HG03066 (cell line): ENCODE data around the gene DPP10.
"Not testable (repeated sequence)": the region's sequence is repeated elsewhere in the genome, so short reads cannot be mapped to it uniquely, and the experiment has no call there.

ENCODE experiments used
- ATAC-seq: cut with Tn5 transposase; IDR thresholded peaks from one replicate; pipeline ENCODE4 v1.9.1; 2021; ENCODE audit warnings: low read depth; ENCODE audit not compliant: unreplicated experiment

Gene DPP10

DNA sequence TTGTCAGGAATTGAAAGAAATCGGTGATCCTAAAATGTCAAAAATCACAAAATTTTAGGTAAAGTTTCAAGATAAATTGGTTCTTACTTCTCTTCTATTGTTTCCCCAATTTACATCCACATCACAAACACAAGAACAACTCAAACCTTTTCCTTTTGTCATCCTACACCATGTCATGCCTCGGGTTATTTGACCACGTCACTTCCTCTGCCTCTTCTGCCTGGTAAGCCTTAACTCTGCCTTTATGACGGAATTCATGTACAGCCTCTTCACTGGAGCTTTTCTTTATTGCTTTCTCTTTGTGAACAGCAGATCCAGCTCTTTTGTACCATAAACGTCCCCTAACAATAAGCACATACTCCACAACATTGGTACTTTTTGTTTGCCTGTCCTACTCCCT, 258.0 kb downstream of the DPP10 start:
- no peak for ATAC-seq

DNA sequence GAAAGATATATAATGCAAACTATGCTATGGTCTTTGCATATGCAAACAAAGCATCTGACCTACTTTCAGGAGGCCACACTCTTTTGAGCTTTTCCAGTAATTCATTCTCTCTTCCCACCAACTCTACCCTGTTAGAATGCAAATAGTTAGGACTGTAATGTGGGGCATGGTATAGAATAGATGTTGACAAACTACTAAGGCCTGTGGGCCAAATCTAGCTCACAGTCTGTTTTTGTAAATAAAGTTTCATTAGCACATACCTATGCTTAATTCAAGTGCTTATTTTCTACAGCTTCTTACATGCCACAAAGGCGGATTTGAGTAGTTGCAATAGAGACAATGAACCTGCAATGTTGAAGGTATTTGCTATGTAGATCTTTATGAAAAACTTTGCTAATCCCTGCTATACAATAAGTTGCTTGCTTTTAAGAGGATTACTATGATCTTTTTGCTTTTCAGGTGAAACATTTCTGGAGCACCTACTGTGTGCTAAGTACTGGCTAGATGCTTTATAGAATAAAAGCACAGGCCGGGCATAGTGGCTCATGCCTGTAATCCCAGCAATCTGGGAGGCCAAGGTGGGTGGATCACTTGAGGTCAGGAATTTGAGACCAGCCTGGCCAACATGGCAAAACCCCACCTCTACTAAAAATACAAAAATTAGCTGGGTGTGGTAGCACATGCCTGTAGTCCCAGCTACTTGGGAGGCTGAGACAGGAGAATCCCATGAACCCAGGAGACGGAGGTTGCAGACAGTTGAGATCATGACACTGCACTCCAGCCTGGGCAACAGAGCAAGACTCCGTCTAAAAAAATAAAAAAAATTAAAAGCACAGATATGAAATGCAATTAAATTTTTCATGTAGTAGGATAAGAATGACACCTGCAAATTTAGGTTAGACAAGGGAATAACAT, 267.8 kb downstream of the DPP10 start:
- no peak for ATAC-seq

GRCh38 chr2:114714313-114714712, 271.9 kb downstream of the DPP10 start:
- ATAC-seq, result no peak

DNA sequence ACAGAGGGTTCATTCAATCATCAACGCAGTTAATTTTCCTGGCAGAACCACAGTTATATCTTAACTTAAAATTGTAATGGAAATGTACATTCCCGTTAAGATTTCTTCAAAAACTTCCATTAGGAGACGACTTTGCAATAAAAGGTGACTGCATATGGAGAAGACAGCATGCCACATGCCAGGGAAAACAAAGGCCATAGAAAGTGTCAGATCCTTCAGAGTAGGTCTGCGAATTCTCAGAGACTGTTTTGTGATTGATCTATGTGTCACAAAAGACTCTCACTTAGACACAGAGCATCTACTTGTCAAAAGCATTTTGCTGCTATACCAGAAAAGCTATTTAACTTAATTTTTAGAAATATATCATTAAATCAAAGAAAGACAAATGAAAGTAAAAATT, 274.6 kb downstream of the DPP10 start:
- no peak for ATAC-seq

DNA sequence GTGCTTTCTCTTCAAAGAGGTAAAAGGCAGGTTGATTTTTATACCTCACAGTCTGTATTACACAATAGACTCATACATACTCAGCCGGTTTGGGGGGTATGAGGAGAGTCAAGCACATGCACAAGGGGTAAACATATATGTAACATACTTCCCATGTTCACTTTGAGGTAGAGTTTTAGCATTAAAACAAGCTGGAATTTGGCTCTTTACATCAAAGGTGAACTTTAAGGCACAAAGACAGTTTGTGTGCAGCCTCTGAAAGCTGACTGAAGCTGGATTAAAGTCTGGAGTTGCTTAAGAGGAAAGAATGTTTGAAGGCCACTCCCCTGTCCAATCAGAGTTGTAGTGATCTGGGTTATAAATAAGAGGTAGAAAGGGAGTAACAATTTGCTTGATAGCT, 282.0 kb downstream of the DPP10 start:
- ATAC-seq, result no peak

DNA sequence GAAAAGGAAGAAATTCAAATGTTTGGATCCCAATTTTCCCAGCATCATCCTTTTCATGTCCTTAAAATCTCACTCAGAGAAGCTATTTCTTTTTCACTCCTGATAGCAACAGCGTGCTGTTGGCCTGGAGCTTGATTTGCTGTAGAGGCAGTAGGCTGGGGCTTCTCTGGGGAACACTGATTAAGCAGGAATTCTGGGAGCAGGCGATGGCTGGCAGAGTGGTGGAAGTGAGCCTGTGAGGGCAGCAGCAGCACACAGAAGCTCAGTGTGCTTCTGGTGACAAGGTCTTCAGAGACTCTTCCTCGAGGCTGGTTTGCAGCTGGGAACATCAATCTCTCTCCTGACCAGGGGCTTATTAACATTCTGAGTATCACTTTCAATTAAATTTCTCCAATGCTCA, 284.6 kb downstream of the DPP10 start:
- ATAC-seq, result no peak

DNA sequence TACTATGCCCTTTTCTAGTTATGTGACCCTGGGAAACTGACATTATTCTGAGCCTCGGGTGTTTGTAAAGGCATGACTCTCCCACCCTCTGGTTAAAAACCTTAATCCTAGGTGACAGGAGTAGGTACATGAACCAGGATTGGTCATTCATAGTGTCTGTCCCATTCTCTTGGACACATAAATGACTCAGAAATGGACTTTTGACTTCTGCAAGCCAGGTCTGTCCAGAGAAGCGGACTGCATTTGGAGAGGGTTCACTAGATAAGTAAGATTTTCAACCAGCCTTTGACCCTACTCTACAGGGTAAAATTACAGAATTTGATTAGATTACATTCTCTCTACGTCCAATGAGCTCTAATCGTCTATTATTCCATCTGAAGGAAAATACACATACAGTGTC, 285.9 kb downstream of the DPP10 start:
- ATAC-seq, result no peak

DNA sequence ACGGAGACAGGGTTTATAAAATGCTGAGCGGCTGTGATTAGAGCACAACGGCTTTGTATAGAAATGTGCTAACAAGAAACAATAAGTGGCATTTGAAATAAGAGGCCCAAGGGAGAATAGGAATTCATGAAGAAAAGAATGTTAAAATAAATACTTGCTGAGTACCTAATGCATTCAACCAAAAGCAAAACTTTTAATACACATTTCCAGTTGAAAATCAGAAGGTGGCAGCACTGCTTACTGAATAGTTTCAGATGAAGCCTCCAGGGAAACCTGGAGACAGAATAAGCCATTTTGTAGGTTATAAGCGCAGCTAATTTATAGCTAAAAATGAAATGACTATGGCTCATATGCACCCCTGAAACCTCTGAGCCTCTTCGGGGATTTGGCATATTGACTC, 286.6 kb downstream of the DPP10 start:
- no peak for ATAC-seq

- no peak for ATAC-seq
These were observed 292.7 kb downstream of the DPP10 start for GRCh38 chr2:114735126-114735525.

GRCh38 chr2:114742245-114742644, 299.8 kb downstream of the DPP10 start:
- ATAC-seq, result no peak

- ATAC-seq, result no peak
These were observed 303.3 kb downstream of the DPP10 start for GRCh38 chr2:114745700-114746099.

GRCh38 chr2:114748175-114748574, 305.7 kb downstream of the DPP10 start:
- not testable (repeated sequence) for ATAC-seq

DNA sequence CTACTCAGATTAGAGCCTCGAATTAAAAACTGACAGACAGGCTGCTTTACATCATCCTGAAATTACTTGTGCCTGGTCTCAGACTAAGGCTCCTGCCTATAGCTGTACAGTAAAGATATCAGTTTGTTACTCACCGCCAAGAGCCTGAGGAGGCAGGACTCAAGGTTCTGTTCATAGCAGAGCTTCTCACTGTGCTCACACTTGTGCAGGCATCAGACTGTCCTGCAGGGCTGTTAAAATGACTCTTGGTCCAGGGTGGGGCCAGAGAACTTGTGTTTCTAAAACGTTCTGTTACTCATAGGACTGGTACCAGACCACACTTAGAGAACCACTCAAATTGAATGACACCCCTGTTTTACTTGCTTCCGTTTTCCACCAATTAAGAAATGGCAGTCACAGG, 310.0 kb downstream of the DPP10 start:
- ATAC-seq, result no peak

- no peak for ATAC-seq
These were observed 310.7 kb downstream of the DPP10 start for GRCh38 chr2:114753145-114753544.

- no peak for ATAC-seq
These were observed 312.6 kb downstream of the DPP10 start for GRCh38 chr2:114754907-114755563.

- ATAC-seq, result no peak
These were observed 319.9 kb downstream of the DPP10 start for GRCh38 chr2:114762376-114762775.

DNA sequence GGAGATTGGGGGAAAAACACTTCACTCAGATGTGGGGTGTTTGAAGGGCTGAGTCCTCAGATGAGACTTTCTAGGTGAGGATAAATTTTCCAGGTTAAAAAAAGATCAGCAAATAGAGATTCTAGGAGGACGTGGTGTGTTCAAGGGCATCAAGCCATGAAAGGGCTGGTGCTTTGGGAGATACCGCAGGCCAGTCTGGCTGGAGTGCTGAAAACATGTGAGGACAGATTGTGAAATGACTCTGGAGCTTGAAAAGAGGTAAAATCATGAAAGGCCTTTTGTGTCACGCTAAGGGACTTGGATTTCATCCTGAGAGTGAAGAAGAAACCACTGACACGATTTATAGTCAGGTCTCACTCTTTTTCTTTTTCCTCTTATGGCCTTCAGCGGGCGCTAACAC, 320.5 kb downstream of the DPP10 start:
- ATAC-seq, result no peak

DNA sequence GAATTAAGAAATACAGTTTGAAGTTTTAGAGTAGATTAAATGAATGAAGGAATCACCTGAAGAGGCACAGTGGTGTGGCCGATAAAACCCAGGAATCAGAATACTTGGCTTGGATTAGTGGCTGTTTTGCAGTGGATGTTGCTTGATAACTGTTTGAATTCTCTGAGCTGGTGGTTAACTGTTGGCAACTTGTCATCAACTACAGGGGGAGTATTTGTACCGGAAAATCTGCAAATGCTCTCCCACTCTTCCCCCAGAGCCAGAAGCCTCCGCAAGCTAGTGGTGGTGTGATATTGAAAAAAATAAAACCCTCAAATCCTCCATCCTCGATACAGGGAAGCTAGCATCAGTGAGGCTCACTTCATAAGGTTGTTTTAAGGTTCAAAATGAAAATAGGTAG, 326.7 kb downstream of the DPP10 start:
- no peak for ATAC-seq

DNA sequence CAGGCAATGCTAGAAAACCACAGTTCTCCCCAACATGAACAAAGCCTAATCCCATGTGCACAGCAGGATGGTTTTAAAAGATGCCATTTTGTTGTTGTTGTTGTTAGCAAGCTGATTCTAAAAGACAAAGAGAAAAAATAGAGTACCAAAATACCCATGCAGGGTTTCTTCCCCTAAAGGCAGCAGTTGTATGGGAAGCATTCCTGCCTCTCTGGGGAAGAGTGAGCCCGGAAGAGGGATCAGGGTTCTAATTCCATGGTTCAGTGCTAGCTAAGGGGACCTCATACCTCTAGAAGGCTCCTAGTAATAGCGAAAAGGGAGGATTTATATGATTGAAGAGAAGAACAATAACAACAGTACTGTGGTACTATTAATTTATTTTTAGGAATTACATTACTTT, 327.6 kb downstream of the DPP10 start:
- ATAC-seq, result no peak

DNA sequence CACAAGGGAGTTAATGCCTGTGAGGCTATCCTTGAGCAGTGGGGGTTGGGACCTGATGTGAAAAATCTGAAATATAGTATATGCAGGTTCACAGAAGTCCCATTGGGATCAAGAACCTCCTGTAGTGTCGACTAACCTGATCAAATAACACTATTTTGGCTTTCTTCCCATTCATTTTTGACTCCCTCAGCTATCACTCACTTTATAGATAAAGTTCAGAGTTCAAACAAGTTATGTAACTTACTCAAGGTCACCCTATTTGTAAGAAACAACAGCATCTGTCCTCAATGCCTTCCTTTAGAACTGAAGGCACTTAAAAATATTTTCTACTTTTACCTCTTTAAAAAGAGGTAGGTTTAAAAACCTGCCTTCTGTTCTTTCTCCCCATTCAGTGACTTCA, 341.6 kb downstream of the DPP10 start:
- ATAC-seq, result no peak

GRCh38 chr2:114784890-114785583, 342.6 kb downstream of the DPP10 start:
- ATAC-seq, result no peak
